ENCODE data around the gene SPAG16. TPM values are rescaled to one million over a fixed set of nuclear protein-coding genes. Genes with fewer than 3 reads are reported as not detected.
A peak's percentile ranks its signal among the peaks of the same experiment; 100 is the strongest.

The SPAG16 gene
- total RNA-seq, 1 donor from 2014 or later = 7.6 TPM

GRCh38 chr2:214393796-214394195, 1109.5 kb downstream of the SPAG16 start:
- Histone ChIP-seq H3K27ac (no peak overlapping the region), H3K27me3 (no peaks in the 10 kb centered on the region), H3K9me3 (no peaks in the 10 kb centered on the region), H3K4me1 (no peaks in the 10 kb centered on the region), H3K4me3 (no peak overlapping the region), H3K36me3 (no peaks in the 10 kb centered on the region)
- no peak for TF ChIP-seq CTCF (IDR thresholded peaks at IDR 0.05)
- DNase-seq (ENCODE audit: low spot score in 2 of 2) = no peak
- intact Hi-C loops (cut with DNase I) = no loop called here

GRCh38 chr2:214395040-214395439, 1110.8 kb downstream of the SPAG16 start:
- H3K4me1 ChIP-seq = no peaks in the 10 kb centered on the region
- intact Hi-C loops (cut with DNase I) = no loop called here
- H3K4me3 ChIP-seq = no peak overlapping the region
- no peak overlapping the region for H3K27ac ChIP-seq
- H3K9me3 ChIP-seq = no peaks in the 10 kb centered on the region
- H3K27me3 ChIP-seq = no peaks in the 10 kb centered on the region
- no peaks in the 10 kb centered on the region for H3K36me3 ChIP-seq
- no peak for DNase-seq (ENCODE audit: low spot score in 2 of 2)
- TF ChIP-seq CTCF (IDR thresholded peaks at IDR 0.05) = no peak

GRCh38 chr2:214401580-214401979, 1117.3 kb downstream of the SPAG16 start:
- no peak for DNase-seq (ENCODE audit: low spot score in 2 of 2)
- TF ChIP-seq CTCF (IDR thresholded peaks at IDR 0.05) = no peak
- intact Hi-C loops (cut with DNase I) = no loop called here
- H3K4me3 ChIP-seq = no peak overlapping the region
- H3K27me3 ChIP-seq = no peaks in the 10 kb centered on the region
- H3K27ac ChIP-seq = no peak overlapping the region
- H3K4me1 ChIP-seq = no peaks in the 10 kb centered on the region
- no peaks in the 10 kb centered on the region for H3K9me3 ChIP-seq
- H3K36me3 ChIP-seq = no peaks in the 10 kb centered on the region

GRCh38 chr2:214410128-214410775, 1126.0 kb downstream of the SPAG16 start:
- DNase-seq (ENCODE audit: low spot score in 2 of 2) = no peak
- Histone ChIP-seq H3K4me1 (no peaks in the 10 kb centered on the region), H3K36me3 (no peaks in the 10 kb centered on the region), H3K9me3 (no peaks in the 10 kb centered on the region), H3K27me3 (no peaks in the 10 kb centered on the region), H3K27ac (no peak overlapping the region), H3K4me3 (no peak overlapping the region)
- intact Hi-C loops (cut with DNase I) = no loop called here
- no peak for TF ChIP-seq CTCF (IDR thresholded peaks at IDR 0.05)

- H3K27me3 ChIP-seq = no peaks in the 10 kb centered on the region
- H3K4me3 ChIP-seq = no peak within 1 kb of the TSS
- no peak for TF ChIP-seq CTCF (IDR thresholded peaks at IDR 0.05)
- no peak within 1 kb of the TSS for H3K27ac ChIP-seq
- intact Hi-C loops (cut with DNase I) = no loop called here
- no peaks in the 10 kb centered on the region for H3K9me3 ChIP-seq
- H3K36me3 ChIP-seq = no peaks in the 10 kb centered on the region
- no peaks in the 10 kb centered on the region for H3K4me1 ChIP-seq
- DNase-seq (ENCODE audit: low spot score in 2 of 2) = peak in 1 of 2 donors; percentile 65
Measured at GRCh38 chr2:214410918-214411554, 1126.8 kb downstream of the SPAG16 start, which contains the start of gene VWC2L. Gene VWC2L (plus strand): TSS chr2:214411054. CDS start chr2:214414194, 3,140 bp downstream.
